Sigmoid colon (tissue), 7 donors: ENCODE results near the gene ZNF319. TPM values are rescaled to one million over a fixed set of nuclear protein-coding genes. Genes with fewer than 3 reads are reported as not detected.

Experiments used
- DNase-seq: peaks from one replicate; pipeline ENCODE4 v3.0.0-alpha.2; 2019
- H3K27ac ChIP-seq, 4 donors: fragments of 200-600 bp; sonication (generic); one replicate each; pipeline ENCODE4 v1.5.1; 2016 to 2019; ENCODE audit warnings: mild to moderate bottlenecking in 1 of 4
- H3K27me3 ChIP-seq, 3 donors: fragments of 200-600 bp; sonication (generic); one replicate each; pipeline ENCODE4 v1.5.1; 2019; ENCODE audit warnings: mild to moderate bottlenecking in 1 of 3
- H3K36me3 ChIP-seq, 4 donors: fragments of 200-600 bp; sonication (generic); one replicate each; pipeline ENCODE4 v1.5.1; 2016 to 2019
- H3K4me1 ChIP-seq, 4 donors: fragments of 200-600 bp; sonication (generic); one replicate each; pipeline ENCODE4 v1.5.1; 2017 to 2019
- H3K4me3 ChIP-seq, 4 donors: fragments of 200-600 bp; sonication (generic); one replicate each; pipeline ENCODE4 v1.5.1; 2017 to 2019; ENCODE audit warnings: mild to moderate bottlenecking in 2 of 4, moderate library complexity in 1 of 4
- H3K9me3 ChIP-seq, 4 donors: fragments of 200-600 bp in 3 of 4; sonication (generic) in 3 of 4; one replicate each; pipeline versions ENCODE4 v1.5.1 to v1.6.1; 2013 to 2019
- EP300 ChIP-seq, 4 donors: sonication (generic); formaldehyde crosslinking; IDR thresholded peaks; one replicate each; pipeline ENCODE4 v1.6.1; 2017; ENCODE audit warnings: antibody characterized with exemption in 4 of 4
- POLR2A ChIP-seq, 2 donors: fragments of 450-650 bp; IDR thresholded peaks; one replicate each; pipeline ENCODE4 v1.6.1; 2016; ENCODE audit warnings: antibody characterized with exemption in 2 of 2, mild to moderate bottlenecking in 2 of 2, moderate library complexity in 2 of 2
- POLR2AphosphoS5 ChIP-seq, 4 donors: sonication (generic); formaldehyde crosslinking; IDR thresholded peaks; one replicate each; pipeline ENCODE4 v1.6.1; 2017; ENCODE audit warnings: antibody characterized with exemption in 4 of 4
- WGBS, 2 donors: extraction: QIAGEN DNeasy Blood & Tissue Kit; methylation state at CpG; one replicate each; pipeline ENCODE4 v1.1.7; 2013; 5-methylcytosine and 5-hydroxymethylcytosine counted together
- intact Hi-C: fragments of 100-400 bp; cut with DNase I; formaldehyde crosslinking; loops from one replicate; pipeline ENCODE4 v1.15.1; 2023
- polyA plus RNA-seq, 3 donors: library from polyadenylated mRNA; stranded (reverse); fragments of 200-250 nt; gene quantifications; one replicate each; pipeline ENCODE4 v1.2.3, GENCODE V29; 2013
- total RNA-seq, 4 donors: library from RNA; depleted of rRNA; stranded (reverse); fragments of >200 nt; gene quantifications; one replicate each; pipeline ENCODE4 v1.1.0, GENCODE V29; 2016
- TF ChIP-seq, protein P1 (sequence below), 4 experiments: fragments of 450-650 bp in 3 of 4; fragments of 200-600 bp in 1 of 4; IDR thresholded peaks; one replicate each; pipeline ENCODE4 v1.5.1; 2016 to 2019; ENCODE audit warnings: antibody characterized with exemption in 4 of 4, mild to moderate bottlenecking in 3 of 4, moderate library complexity in 2 of 4
- donor health status: healthy with polysubstance abuse.
- donor health status: Bipolar disorder and iron deficiency.
- donor health status: healthy.

The ZNF319 gene
- total and polyA plus RNA-seq, 7 donors: 1.2 to 5.7 (median 4.8) TPM

GRCh38 chr16:58040945-58041627, 40.6 kb upstream of the ZNF319 start:
- Histone ChIP-seq H3K27me3 (no peaks in the 10 kb centered on the region), H3K4me3 (no peak overlapping the region), H3K36me3 (peaks cover 0 to 73% (median 8%) of the 10 kb centered on the region in 4 donors), H3K4me1 (no peaks in the 10 kb centered on the region), H3K27ac (no peak overlapping the region), H3K9me3 (no peaks in the 10 kb centered on the region)
- intact Hi-C loops: no loop called here
- DNase-seq: no peak
- WGBS, 2 donors: 87 to 88% methylated on average over 14 of the region's 14 CpGs
- no peak for TF ChIP-seq POLR2AphosphoS5 (IDR thresholded peaks at IDR 0.05)
- TF ChIP-seq EP300 (IDR thresholded peaks at IDR 0.05): no peak
- no peak for TF ChIP-seq POLR2A (IDR thresholded peaks at IDR 0.05)
- TF ChIP-seq, protein P1, sequence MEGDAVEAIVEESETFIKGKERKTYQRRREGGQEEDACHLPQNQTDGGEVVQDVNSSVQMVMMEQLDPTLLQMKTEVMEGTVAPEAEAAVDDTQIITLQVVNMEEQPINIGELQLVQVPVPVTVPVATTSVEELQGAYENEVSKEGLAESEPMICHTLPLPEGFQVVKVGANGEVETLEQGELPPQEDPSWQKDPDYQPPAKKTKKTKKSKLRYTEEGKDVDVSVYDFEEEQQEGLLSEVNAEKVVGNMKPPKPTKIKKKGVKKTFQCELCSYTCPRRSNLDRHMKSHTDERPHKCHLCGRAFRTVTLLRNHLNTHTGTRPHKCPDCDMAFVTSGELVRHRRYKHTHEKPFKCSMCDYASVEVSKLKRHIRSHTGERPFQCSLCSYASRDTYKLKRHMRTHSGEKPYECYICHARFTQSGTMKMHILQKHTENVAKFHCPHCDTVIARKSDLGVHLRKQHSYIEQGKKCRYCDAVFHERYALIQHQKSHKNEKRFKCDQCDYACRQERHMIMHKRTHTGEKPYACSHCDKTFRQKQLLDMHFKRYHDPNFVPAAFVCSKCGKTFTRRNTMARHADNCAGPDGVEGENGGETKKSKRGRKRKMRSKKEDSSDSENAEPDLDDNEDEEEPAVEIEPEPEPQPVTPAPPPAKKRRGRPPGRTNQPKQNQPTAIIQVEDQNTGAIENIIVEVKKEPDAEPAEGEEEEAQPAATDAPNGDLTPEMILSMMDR (IDR thresholded peaks at IDR 0.05): no peak

- H3K4me1 ChIP-seq: no peaks in the 10 kb centered on the region
- H3K9me3 ChIP-seq: no peaks in the 10 kb centered on the region
- H3K27ac ChIP-seq: no peak overlapping the region
- no peak overlapping the region for H3K4me3 ChIP-seq
- WGBS, 2 donors: 96 to 97% methylated on average over 12 of the region's 12 CpGs
- no peak for DNase-seq
- TF ChIP-seq, protein P1 (IDR thresholded peaks at IDR 0.05): no peak
- TF ChIP-seq EP300 (IDR thresholded peaks at IDR 0.05) (no peak), POLR2AphosphoS5 (IDR thresholded peaks at IDR 0.05) (no peak), POLR2A (IDR thresholded peaks at IDR 0.05) (no peak)
- H3K27me3 ChIP-seq: no peaks in the 10 kb centered on the region
- intact Hi-C loops: no loop called here
- H3K36me3 ChIP-seq: peaks cover 0 to 73% (median 8%) of the 10 kb centered on the region in 4 donors
These were observed 40.0 kb upstream of the ZNF319 start for GRCh38 chr16:58040496-58040846.

GRCh38 chr16:58039829-58040495, 39.5 kb upstream of the ZNF319 start:
- WGBS, 2 donors: 94 to 96% methylated on average over 26 of the region's 26 CpGs
- TF ChIP-seq, protein P1 (IDR thresholded peaks at IDR 0.05): no peak
- no peak for TF ChIP-seq POLR2AphosphoS5 (IDR thresholded peaks at IDR 0.05)
- TF ChIP-seq POLR2A (IDR thresholded peaks at IDR 0.05): no peak
- TF ChIP-seq EP300 (IDR thresholded peaks at IDR 0.05): no peak

DNA sequence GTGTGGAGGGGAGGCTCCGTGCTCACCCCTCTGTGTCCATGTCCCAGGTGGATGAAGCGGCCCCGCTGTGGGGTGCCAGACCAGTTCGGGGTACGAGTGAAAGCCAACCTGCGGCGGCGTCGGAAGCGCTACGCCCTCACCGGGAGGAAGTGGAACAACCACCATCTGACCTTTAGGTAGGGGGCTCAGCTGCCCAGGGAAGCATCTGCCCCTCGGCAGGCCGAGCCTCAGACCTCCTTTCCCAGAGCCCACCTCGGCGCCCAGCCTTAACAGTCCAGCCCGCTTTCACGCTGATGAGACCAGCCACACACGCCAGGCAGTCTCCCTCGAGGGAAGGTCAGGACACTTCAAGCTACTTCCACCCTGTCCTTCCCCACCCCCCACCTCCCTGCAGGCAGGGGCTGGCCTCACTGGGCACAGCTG, 37.8 kb upstream of the ZNF319 start:
- H3K4me1 ChIP-seq: peaks cover 0 to 2% (median under 1%) of the 10 kb centered on the region in 4 donors
- peaks cover 0 to 54% (median 6%) of the 10 kb centered on the region in 4 donors for H3K36me3 ChIP-seq
- no peak overlapping the region for H3K27ac ChIP-seq
- no peak for DNase-seq
- 94 to 95% methylated on average over 20 of the region's 20 CpGs for WGBS, 2 donors
- H3K9me3 ChIP-seq: no peaks in the 10 kb centered on the region
- no peaks in the 10 kb centered on the region for H3K27me3 ChIP-seq
- no peak overlapping the region for H3K4me3 ChIP-seq
- TF ChIP-seq POLR2A (IDR thresholded peaks at IDR 0.05): no peak
- TF ChIP-seq POLR2AphosphoS5 (IDR thresholded peaks at IDR 0.05): no peak
- TF ChIP-seq, protein P1 (IDR thresholded peaks at IDR 0.05): no peak
- no peak for TF ChIP-seq EP300 (IDR thresholded peaks at IDR 0.05)
- intact Hi-C loops: no loop called here

More at GRCh38 chr16:58039829-58040495, 39.5 kb upstream of the ZNF319 start:
- no peak overlapping the region for H3K4me3 ChIP-seq
- H3K27ac ChIP-seq: no peak overlapping the region
- no peaks in the 10 kb centered on the region for H3K4me1 ChIP-seq
- intact Hi-C loops: no loop called here
- H3K27me3 ChIP-seq: no peaks in the 10 kb centered on the region
- peaks cover 0 to 68% (median 8%) of the 10 kb centered on the region in 4 donors for H3K36me3 ChIP-seq
- DNase-seq: no peak
- H3K9me3 ChIP-seq: no peaks in the 10 kb centered on the region
